PC-3 (cell line): ENCODE results near the gene FSTL4. TPM values are rescaled to one million over a fixed set of nuclear protein-coding genes. Genes with fewer than 3 reads are reported as not detected.

Experiments
- ATAC-seq: fragments of 200-7000 bp; cut with Tn5 transposase; 2 replicates; pipeline ENCODE4 v1.9.1; 2020; ENCODE audit warnings: mild to moderate bottlenecking, moderate library complexity
- BruUV-seq: library from RNA; stranded (reverse); fragments of 400-500 nt; replicated peaks from 2 replicates; lab custom pipeline; 2021; lab: Mats Ljungman, UMichigan
- CTCF ChIA-PET: fragments of 300-600 bp; sonication (Branson Sonifier 250); formaldehyde crosslinking; loops from one replicate; lab custom pipeline; 2022; ENCODE audit warnings: antibody characterized with exemption; lab: Charles Lee
- POLR2A ChIA-PET: fragments of 300-600 bp; sonication (Branson Sonifier 250); formaldehyde crosslinking; loops from one replicate; lab custom pipeline; 2022; ENCODE audit warnings: antibody characterized with exemption; ENCODE audit not compliant: unreplicated experiment; lab: Charles Lee
- DNase-seq: peaks from one replicate; pipeline ENCODE4 v3.0.0-alpha.2; 2015
- H2AFZ ChIP-seq: fragments of 300-600 bp; sonication (generic); 2 replicates; pipeline ENCODE4 v1.6.0; 2016; ENCODE audit warnings: antibody characterized with exemption, low read length
- H3F3A ChIP-seq: fragments of 300-600 bp; sonication (generic); one replicate; pipeline ENCODE4 v1.6.0; 2017; ENCODE audit warnings: antibody characterized with exemption, low read length, control low read depth, mild to moderate bottlenecking; ENCODE audit not compliant: unreplicated experiment
- H3K27ac ChIP-seq: fragments of 300-600 bp; sonication (generic); 2 replicates; pipeline ENCODE4 v1.5.1; 2016; ENCODE audit warnings: mild to moderate bottlenecking, low read length
- H3K27me3 ChIP-seq: fragments of 300-600 bp; sonication (generic); 2 replicates; pipeline ENCODE4 v1.6.1; 2016; ENCODE audit warnings: low read length, mixed read lengths
- H3K36me3 ChIP-seq: fragments of 300-600 bp; sonication (generic); 2 replicates; pipeline ENCODE4 v1.6.1; 2016; ENCODE audit warnings: low read depth, mixed run types, low read length, mixed read lengths
- H3K4me1 ChIP-seq: fragments of 300-600 bp; sonication (generic); 2 replicates; pipeline ENCODE4 v1.5.1; 2016; ENCODE audit warnings: low read length; ENCODE audit not compliant: insufficient read depth
- H3K4me2 ChIP-seq: fragments of 300-600 bp; sonication (generic); 2 replicates; pipeline ENCODE4 v1.6.0; 2016; ENCODE audit warnings: low read length
- H3K4me3 ChIP-seq: fragments of 300-600 bp; sonication (generic); 2 replicates; pipeline ENCODE4 v1.5.1; 2016; ENCODE audit warnings: mild to moderate bottlenecking, low read length, mixed read lengths
- H3K79me2 ChIP-seq: fragments of 300-600 bp; sonication (generic); 2 replicates; pipeline ENCODE4 v1.6.1; 2017; ENCODE audit warnings: low read length, mixed read lengths
- H3K9ac ChIP-seq: fragments of 300-600 bp; sonication (generic); 2 replicates; pipeline ENCODE4 v1.6.0; 2016; ENCODE audit warnings: mild to moderate bottlenecking, low read length
- H3K9me2 ChIP-seq: fragments of 300-600 bp; sonication (generic); replicated peaks from 2 replicates; pipeline ENCODE4 v1.6.1; 2016; ENCODE audit warnings: mixed run types, low read length, mixed read lengths
- H3K9me3 ChIP-seq: fragments of 300-600 bp; sonication (generic); 2 replicates; pipeline ENCODE4 v1.6.1; 2016; ENCODE audit warnings: low read length, mixed read lengths
- H4K20me1 ChIP-seq: fragments of 300-600 bp; sonication (generic); 2 replicates; pipeline ENCODE4 v1.6.1; 2016; ENCODE audit warnings: low read length, mixed read lengths
- CTCF ChIP-seq: fragments of 300-600 bp; sonication (generic); conservative IDR thresholded peaks from 2 replicates; pipeline ENCODE4 v1.5.1; 2017; ENCODE audit warnings: antibody characterized with exemption, low read depth, mild to moderate bottlenecking, low read length
- EZH2 ChIP-seq: fragments of 300-600 bp; sonication (generic); IDR thresholded peaks from one replicate; pipeline ENCODE4 v1.6.1; 2017; ENCODE audit warnings: antibody characterized with exemption, mild to moderate bottlenecking, low read length; ENCODE audit not compliant: unreplicated experiment
- EZH2phosphoT487 ChIP-seq: fragments of 300-600 bp; sonication (generic); IDR thresholded peaks from 2 replicates; pipeline ENCODE4 v1.6.1; 2018; ENCODE audit warnings: mild to moderate bottlenecking, antibody characterized with exemption, low read length, borderline replicate concordance
- intact Hi-C: fragments of 100-400 bp; cut with micrococcal nuclease; formaldehyde crosslinking; loops from 2 replicates; pipeline ENCODE4 v1.9.0; 2023
- total RNA-seq: library from RNA; depleted of rRNA; stranded (reverse); fragments of >200 nt; gene quantifications from 2 replicates; pipeline ENCODE4 v1.2.3, GENCODE V29; 2014

The FSTL4 gene
- total RNA-seq, 1 experiment from 2014 or later = 4.2 TPM

- H3K9me3 ChIP-seq = no peaks in the 10 kb centered on the region
- ChIA-PET POLR2A (no interaction called here), CTCF (no interaction called here)
- no peak overlapping the region for H3K9ac ChIP-seq
- no peaks in the 10 kb centered on the region for H3K9me2 ChIP-seq
- H3K27me3 ChIP-seq = no peaks in the 10 kb centered on the region
- BruUV-seq = no TSS peak
- no peak overlapping the region for H2AFZ ChIP-seq
- intact Hi-C loops = no loop called here
- no peak overlapping the region for H3K4me2 ChIP-seq
- TF ChIP-seq EZH2phosphoT487 (no peak), CTCF (no peak), EZH2 (no peak)
- H3K79me2 ChIP-seq = no peaks in the 10 kb centered on the region
- H3K4me1 ChIP-seq = no peaks in the 10 kb centered on the region
- H3K27ac ChIP-seq = no peak overlapping the region
- ATAC-seq (no peak), DNase-seq (no peak)
- H3F3A ChIP-seq = no peaks in the 10 kb centered on the region
- no peak overlapping the region for H3K4me3 ChIP-seq
- H3K36me3 ChIP-seq = no peaks in the 10 kb centered on the region
- H4K20me1 ChIP-seq = no peaks in the 10 kb centered on the region
Observed at GRCh38 chr5:133330956-133331355, 281.4 kb downstream of the FSTL4 start.

- TF ChIP-seq EZH2phosphoT487 (no peak), CTCF (no peak), EZH2 (no peak)
- ATAC-seq (no peak), DNase-seq (no peak)
- no peak overlapping the region for H3K4me3 ChIP-seq
- no peak overlapping the region for H3K4me2 ChIP-seq
- H3F3A ChIP-seq = no peaks in the 10 kb centered on the region
- no peak overlapping the region for H3K9ac ChIP-seq
- intact Hi-C loops = no loop called here
- no peak overlapping the region for H2AFZ ChIP-seq
- ChIA-PET POLR2A (no interaction called here), CTCF (no interaction called here)
- H4K20me1 ChIP-seq = no peaks in the 10 kb centered on the region
- H3K9me2 ChIP-seq = no peaks in the 10 kb centered on the region
- H3K79me2 ChIP-seq = no peaks in the 10 kb centered on the region
- H3K4me1 ChIP-seq = no peaks in the 10 kb centered on the region
- H3K27me3 ChIP-seq = no peaks in the 10 kb centered on the region
- H3K9me3 ChIP-seq = no peaks in the 10 kb centered on the region
- H3K27ac ChIP-seq = no peak overlapping the region
- no TSS peak for BruUV-seq
- H3K36me3 ChIP-seq = no peaks in the 10 kb centered on the region
Observed at GRCh38 chr5:133328800-133329199, 283.5 kb downstream of the FSTL4 start.

GRCh38 chr5:133327946-133328401, 284.4 kb downstream of the FSTL4 start:
- Histone ChIP-seq H2AFZ (no peak overlapping the region), H3K27me3 (no peaks in the 10 kb centered on the region), H3K9ac (no peak overlapping the region), H3K9me2 (no peaks in the 10 kb centered on the region), H3K9me3 (no peaks in the 10 kb centered on the region), H3K36me3 (no peaks in the 10 kb centered on the region), H3K79me2 (no peaks in the 10 kb centered on the region), H3K4me1 (no peaks in the 10 kb centered on the region), H3F3A (no peaks in the 10 kb centered on the region), H4K20me1 (no peaks in the 10 kb centered on the region), H3K27ac (no peak overlapping the region), H3K4me2 (no peak overlapping the region), H3K4me3 (no peak overlapping the region)
- no TSS peak for BruUV-seq
- intact Hi-C loops = no loop called here
- no peak for ATAC-seq
- CTCF ChIA-PET = interaction anchor here (0.6 kb wide), 1 partner anchor 103 kb away, joined by 3 read pairs; no protein-coding TSS in a partner anchor
- no peak for TF ChIP-seq EZH2
- no peak for DNase-seq
- POLR2A ChIA-PET = no interaction called here
